GM19324 (cell line): ENCODE measurements around the gene TMED5.
"Not testable (repeated sequence)": the region's sequence is repeated elsewhere in the genome, so short reads cannot be mapped to it uniquely, and the experiment has no call there.

ENCODE experiments used
- ATAC-seq: cut with Tn5 transposase; IDR thresholded peaks from one replicate; pipeline ENCODE4 v1.9.1; 2021; ENCODE audit warnings: mild to moderate bottlenecking, moderate library complexity; ENCODE audit not compliant: unreplicated experiment, low FRiP score

The TMED5 gene

DNA sequence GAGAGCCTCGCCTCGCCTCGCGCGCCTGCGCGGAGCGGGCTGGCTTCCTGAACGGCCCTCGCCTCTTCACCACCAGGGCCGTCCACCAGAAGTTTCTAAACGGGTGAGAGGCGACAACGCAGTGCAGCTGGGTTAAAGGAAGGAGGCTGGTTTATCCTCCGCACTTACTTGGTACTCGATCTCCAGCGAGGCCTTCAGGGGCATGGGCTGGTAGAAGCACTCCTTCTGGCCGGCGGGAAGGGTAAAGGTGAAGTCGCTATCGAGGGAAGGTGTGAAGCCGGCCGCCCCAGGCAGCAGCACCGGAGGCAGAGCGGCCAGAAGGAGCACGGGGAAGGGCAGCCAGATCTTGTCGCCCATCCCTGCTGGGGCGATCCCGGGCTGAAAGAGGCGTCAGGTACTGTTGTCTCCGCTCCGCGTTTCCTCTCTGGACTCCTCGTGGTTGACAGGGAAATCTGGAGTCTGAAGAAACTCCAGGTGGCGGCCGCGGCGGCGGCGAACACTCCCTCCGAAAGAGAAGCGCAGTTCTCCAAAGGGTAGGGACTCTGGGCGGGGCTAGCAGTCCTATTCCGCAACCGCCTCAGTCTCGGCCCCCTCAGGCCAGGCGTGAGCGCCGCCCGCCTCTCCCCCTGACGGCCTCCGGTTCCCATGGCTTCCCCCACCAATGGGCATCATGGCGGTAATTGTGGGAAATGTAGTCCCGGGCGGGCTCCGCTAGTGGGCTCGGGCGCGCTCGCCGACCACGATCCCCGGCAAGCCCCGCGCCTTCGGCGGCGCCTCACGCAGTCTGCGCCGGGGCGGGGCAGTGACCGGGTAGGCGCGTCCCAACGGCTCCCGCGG, at the start of gene TMED5:
Gene TMED5, minus strand, starts transcription at position 528 of the 837 bp plus-strand sequence. Its CDS starts 171 bp downstream, at position 357.
- ATAC-seq: peak; percentile 89

DNA sequence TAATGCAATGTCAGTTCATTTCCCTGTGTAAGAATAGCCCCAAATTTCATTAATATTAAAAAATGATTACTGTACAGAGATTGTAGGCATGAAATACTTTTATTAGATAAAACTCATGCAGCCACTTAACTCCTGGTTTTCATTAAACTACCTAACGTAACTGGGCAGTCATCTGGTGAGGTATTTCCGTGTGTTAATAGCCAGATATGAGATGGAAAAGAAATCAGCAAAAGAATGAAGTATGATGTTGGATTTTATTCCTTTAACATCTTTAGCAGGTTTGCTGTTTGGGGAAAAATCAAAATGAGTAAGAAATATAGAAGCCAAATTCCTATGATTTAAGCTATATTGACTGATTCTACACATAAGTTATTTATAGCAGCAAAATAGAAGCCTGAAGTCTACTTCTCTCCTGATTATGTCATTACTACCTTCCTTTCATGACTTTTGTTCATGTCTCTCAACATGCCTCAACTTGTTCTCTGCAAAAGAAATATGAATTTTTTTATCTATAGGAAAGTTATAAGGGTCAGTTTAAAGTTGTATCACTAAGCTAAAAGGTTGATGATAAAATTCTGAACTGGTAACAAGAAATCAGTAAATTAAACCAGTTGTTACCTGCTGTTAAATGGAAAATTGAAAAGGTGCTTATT, 42.9 kb upstream of the TMED5 start:
- ATAC-seq: no peak

DNA sequence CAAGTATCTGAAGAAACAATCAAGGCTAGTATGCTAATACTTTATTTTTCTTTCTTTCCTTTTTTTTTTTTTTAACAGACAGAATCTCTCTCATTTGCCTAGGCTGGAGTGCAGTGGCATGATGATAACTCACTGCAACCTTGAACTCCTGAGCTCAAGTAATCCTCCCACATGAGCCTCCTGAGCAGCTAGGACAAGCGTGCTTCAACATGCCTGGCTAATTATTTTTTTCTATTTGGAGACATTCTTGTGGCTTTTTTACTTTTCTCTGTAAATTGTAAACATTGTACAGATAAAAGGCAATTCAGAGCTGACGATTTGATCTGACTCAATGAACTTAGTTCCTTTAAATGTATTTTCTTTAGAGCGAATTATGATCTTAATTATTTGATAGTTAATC, 41.7 kb upstream of the TMED5 start:
- ATAC-seq: no peak

DNA sequence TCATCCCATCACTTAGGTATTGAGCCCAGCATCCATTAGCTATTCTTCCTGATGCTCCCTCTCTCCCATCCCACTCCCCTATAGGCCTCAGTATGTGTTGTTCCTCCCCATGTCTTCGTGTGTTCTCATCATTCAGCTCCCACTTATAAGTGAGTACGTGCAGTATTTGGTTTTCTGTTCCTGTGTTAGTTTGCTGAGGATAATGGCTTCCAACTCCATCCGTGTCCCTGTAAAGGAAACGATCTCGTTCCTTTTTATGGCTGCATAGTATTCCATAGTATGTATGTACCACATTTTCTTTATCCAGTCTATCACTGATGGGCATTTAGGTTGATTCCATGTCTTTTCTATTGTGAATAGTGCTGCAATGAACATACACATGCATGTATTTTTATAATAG, 40.5 kb upstream of the TMED5 start:
- ATAC-seq: not testable (repeated sequence)

DNA sequence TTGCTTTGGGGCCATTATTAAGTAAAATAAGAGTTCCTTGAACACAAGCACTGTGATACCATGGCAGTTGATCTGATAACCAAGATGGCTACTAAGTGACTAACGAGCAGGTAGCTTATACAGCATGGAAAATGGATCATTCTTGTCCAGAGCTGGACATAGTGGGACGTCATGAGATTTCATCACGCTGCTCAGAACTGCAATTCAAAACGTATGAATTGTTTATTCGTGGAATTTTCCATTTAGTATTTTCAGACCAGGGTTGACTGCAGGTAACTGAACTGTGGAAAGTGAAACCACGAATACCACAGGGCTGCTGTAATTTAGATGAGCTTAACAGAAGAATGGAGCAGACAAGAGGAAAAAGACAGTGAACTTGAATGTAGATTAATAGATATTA, 39.2 kb upstream of the TMED5 start:
- peak; percentile 71 for ATAC-seq

DNA sequence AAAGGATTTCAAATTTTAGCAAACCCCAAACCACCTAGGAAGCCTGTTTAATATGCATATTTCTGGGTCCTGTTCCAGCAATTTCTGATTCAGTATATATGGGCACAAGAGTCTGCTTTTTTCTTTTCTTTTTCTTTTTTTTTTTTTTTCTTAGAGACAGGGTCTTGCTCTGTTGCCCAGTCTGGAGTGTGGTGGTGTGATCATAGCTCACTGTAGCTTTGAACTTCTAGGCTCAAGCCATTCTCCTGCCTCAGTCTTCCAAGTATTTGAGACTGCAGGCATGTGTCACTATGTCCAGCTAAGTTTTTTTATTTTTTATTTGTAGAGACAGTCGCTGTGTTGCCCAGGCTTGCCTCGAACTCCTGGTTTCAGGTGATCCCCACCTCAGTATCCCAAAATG, 35.1 kb upstream of the TMED5 start:
- no peak for ATAC-seq

DNA sequence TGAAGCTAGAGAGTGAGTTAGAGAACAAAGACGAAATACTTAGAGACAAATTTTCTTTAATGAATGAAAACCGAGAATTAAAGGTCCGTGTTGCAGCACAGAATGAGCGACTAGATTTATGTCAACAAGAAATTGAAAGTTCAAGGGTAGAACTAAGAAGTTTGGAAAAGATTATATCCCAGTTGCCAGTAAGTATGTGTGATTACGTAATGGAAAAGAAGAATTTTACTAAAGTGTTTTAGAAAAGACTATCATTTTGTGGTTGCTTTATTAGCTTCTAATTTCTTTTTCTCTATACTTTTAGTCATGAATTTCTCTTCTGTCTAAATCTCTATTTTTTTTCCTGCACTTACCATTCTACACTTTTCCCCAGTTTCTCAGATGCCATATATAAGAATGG, 27.0 kb upstream of the TMED5 start:
- ATAC-seq: no peak

DNA sequence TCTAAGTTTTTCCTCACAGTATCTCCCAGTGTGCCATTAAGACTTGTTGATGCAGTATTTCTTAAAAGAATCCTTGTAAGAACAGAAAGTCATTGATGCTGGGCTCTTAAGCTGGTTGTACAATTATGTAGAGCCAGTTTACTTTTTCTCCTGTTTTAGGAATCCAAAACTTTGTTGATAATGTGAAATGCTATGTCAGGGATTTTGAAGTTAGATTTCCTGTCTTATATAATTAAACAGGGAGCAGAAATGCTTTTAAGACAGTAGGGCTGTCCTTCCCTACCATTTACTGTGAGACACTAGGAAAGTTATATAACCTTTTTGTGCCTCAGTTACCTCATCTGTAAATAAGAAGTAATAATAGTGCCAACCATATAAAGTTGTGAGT, 26.3 kb upstream of the TMED5 start:
- no peak for ATAC-seq

DNA sequence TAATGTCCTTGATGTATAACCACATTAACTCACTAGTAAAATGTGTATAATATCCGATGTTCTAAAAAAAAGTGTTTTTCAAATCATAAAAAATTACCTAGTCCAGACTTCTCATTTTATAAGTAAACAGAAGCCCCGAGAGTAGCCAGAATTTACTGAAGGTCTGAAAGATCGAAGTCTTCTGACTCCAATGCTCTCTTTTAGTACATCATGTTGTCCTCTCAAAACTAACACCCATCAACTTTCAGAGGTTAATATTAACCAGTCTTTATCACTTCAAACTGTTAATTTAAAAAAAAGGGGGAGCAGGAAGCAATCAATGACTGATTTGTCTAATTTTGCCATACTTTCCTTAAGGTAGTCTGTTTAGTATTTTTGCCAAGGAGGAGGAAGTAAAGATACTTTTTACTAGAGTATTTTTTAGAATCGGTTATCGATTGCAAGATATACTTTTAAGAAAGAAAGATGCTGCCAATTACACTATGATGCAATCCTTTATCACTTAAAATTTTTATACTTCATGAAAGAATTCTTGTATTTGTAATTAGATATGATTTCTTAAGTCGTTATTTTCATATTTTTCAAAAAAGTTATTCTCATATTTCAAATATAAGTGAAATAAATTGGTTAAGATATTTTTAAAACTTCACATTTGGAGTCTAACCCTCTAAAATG, 25.8 kb upstream of the TMED5 start:
- ATAC-seq: no peak

DNA sequence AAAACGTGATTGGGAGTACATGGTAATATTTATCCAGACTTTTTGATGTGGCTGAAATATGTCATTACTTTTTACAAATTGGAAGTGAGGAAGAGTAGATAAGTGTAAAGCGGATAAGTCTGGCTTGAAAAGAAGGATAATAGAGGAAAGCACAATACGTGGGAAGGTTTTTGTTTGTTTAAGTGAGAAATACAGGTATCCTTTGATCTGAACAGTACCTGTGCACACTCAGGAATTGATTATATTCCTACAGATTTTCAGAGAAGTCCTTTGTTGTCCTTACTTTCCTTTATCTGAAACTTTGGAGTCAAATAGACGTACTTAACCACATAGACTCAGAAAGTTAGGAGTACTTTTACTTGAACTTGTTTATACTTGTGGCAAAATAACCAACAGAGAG, 20.5 kb upstream of the TMED5 start:
- ATAC-seq: no peak

DNA sequence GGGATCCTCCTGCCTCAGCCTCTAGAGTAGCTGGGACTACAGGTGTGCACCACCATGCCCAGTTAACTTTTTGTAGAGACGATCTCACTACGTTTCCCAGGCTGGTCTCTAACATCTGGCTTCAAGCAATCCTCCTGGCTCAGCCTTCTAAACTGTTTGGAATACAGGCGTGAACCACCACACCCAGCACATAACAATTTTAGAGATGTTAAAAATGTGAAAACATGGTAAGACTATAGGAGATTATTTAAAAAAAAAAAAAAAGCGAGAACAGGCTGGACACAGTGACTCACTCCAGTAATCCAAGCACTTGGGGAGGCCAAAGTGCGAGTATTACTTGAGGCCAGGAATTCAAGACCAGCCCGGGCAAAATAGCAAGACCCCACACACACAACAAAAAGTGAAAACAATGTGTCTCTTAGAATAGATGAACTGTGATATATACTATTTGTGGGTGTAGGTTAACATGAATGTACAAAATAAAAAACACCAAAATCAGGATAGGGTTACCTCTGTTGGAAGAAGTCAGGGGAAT, 19.9 kb upstream of the TMED5 start:
- ATAC-seq: no peak

DNA sequence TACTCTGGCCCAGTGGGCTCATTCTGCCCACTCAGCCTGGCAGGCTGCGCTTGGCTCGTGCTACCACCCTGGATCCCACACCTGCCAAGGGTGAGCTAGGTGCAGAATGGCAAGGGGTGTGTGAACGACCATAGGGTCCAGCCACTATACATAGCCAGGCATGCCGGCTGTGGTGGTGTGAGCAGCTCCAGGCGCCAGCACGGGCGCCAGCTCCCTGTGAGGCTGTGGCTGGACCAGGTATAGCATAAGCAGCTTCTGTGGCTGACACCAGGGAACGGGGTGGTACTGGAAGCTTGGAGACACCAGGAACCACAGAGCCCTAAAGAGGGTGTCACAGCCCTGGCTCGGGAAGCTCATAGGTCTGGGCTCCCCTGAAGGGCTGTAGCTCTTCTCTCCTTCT, 18.9 kb upstream of the TMED5 start:
- no peak for ATAC-seq

DNA sequence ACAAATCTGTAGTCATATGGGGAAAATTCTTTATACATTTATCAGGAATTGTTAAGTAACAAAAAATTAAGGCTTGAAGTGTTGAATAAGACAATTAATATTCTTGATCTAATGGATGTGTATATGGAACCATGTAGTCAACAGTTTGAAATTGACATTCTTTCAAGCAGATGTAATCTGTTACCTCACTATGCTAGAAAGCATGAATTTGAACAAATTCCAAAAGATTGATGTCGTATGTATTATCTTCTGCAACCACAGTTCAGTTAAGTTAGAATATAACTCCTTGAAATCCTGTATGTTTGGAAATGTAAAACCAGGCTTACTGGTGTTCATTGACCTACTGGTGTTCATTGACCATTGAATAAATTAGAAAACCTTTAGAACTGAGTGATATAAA, 16.4 kb upstream of the TMED5 start:
- no peak for ATAC-seq

DNA sequence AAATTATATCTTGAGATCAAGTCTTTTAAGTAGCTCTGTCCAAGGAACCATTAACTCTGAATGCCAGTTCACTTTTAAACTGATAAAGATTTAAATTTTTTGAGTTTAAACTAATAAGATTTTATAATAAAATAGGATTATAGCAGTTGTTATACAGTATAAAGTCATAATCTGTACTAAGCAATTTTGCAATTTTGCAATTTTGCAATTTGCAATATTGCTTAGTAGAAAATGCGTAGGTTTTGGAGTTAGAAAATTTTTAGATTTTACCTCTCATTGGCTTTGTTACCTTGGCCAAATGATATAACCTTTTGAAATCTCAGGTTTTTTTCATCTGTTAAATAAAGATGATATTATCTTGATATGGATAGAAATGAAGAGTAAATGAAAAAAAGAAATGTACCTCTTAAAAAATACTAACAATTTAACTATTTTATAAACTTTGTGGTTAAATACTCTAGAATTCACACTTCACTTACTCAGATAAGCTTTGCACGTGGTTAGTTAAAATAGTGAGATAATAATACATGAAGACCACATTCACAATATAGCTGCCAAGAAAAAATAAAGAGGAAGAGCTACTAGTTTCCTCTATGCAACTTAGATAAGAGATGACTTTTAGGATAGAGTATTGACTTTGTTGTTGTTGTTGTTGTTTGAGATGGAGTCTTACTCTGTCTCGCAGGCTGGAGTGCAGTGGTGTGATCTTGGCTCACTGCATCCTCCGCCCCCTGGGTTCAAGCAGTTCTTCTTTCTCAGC, 14.2 kb upstream of the TMED5 start:
- no peak for ATAC-seq

DNA sequence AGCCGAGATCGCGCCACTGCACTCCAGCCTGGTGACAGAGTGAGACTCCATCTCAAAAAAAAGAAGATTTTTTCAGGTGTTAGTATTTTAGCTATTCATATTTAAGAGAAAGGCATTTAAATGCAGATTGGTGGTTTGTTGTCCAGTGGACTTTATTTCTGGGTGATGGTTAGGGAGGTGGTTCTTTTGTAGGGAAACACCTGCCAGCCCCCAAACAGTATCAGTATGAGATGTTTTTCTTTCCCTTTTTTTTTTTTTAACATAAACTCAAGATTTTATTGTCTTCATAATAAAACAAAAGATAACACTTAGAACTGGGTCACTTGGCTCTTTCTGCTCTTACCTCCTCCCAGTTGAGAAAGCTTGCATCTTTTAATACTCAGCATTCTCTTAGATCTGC, 10.2 kb upstream of the TMED5 start:
- no peak for ATAC-seq

DNA sequence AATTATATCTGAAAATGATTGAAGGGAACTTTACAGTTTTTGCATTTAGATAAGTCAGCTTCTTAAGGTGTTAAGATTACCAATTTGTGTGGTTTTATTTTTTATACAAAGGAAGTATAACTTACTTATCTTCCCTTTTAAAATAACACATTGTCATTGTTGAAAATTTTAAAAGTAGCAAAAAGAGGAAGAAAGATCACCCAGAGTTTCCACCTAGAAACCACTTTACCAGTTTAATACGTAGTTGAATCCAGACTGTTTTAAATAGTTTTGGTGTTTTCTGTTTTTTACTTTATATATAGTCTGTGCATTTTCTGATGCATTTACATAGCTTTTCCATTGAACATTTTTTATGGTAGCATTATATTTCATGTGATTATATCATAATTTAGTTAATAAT, 6.5 kb upstream of the TMED5 start:
- no peak for ATAC-seq

DNA sequence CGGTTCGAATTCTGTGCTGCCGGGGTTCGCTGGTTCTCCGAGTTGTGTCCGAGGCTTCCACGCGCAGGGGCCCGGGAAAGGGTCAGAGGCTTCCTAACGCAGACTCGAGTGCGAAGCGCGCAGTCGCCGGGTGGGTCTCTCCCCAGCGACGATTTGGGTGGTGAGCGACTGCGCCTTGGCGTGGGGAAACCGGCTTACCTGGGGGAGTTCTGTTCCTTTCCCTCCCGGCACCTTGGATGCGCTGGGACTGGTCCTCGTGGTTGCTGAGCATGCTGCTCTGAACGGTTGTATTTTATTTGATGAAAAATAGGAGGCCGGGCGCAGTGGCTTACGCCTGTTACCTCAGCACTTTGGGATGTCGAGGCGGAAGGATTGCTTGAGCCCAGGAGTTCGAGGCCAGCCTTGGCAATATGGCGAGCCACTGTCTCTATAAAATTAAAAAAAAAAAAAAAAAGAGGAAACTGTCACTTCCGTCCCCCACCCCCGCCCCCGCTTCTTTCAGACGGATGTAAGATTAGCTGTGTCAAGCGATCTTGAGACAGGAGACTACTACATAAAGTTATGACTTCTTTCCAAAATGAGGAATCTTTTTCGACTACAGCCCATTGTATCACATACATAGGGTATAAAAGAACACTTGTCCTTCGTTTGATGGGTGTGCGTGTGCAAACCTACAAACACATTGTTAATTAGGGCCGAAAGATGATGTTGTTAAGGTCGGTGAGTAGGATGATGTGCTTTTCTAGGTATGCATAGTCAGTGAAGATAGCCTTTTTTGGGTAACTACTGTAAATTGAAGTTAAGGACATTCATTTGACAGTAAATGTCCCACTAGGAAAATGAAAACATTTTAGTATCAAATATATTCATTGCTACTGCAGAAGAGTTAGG, 755 bp upstream of the TMED5 start, which contains the start of gene CCDC18:
Gene CCDC18, plus strand, starts transcription at position 2 of the 891 bp plus-strand sequence. CDS start 2,638 bp downstream, outside the sequence.
- ATAC-seq: no peak

DNA sequence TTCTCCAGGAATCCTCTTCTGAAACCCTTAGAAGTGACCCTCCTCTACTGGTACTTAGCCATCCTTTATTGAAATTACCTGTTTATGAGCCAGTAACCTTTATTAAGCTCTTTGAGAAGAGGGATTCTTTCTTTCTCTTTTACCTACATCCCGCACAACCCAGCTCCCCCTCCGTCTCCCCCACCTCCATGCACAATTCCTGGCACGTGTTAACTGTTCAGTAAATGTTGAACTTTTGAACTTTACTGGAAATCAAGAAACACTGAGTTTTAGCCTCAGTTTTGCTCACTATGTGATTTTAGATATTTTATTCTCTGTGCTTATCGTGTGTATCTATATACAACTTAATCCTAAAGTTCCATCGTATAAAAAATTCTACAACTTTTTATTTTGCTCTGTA, 1.8 kb downstream of the TMED5 start:
- no peak for ATAC-seq

DNA sequence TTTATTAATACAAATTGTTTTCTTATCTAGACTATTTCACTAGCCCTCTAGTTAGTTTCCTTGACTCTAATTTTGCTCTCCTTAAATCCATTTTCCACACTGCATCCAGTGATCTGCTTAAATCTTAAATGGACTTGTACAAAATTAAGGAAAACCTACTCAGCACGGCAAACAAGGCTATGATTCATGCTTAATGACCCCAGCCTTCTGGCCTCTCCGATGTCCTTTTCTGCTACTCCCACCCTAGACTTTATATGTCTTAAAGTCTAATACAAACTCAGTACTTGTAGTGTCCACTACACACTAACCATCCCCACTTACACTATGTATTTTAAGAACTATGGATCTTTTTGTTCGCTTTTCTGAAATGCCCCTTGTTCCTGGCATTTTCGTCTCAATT, 2.2 kb downstream of the TMED5 start:
- ATAC-seq: no peak
